Vagina (tissue), 2 donors: ENCODE data around the gene TGFBRAP1. TPM values are rescaled to one million over a fixed set of nuclear protein-coding genes. Genes with fewer than 3 reads are reported as not detected.

Experiments used
- DNase-seq, 2 donors: peaks; one replicate each; pipeline ENCODE4 v3.0.0-alpha.2; 2017; ENCODE audit errors: extremely low spot score in 2 of 2
- H3K27ac ChIP-seq: fragments of 200-600 bp; sonication (generic); one replicate; pipeline ENCODE4 v1.5.1; 2019
- H3K27me3 ChIP-seq: fragments of 200-600 bp; sonication (generic); one replicate; pipeline ENCODE4 v1.5.1; 2019
- H3K36me3 ChIP-seq, 2 donors: fragments of 200-600 bp; sonication (generic); one replicate each; pipeline ENCODE4 v1.5.1; 2017 to 2019
- H3K4me1 ChIP-seq: fragments of 200-600 bp; sonication (generic); one replicate; pipeline ENCODE4 v1.5.1; 2019
- H3K4me3 ChIP-seq, 2 donors: fragments of 200-600 bp; sonication (generic); 1 replicate in 1 of 2; 2 replicates in 1 of 2; pipeline ENCODE4 v1.5.1; 2016 to 2019
- H3K9me3 ChIP-seq: fragments of 200-600 bp; sonication (generic); one replicate; pipeline ENCODE4 v1.5.1; 2019
- POLR2A ChIP-seq, 2 donors: fragments of 450-650 bp; IDR thresholded peaks; one replicate each; pipeline ENCODE4 v1.6.1; 2017; ENCODE audit warnings: antibody characterized with exemption in 2 of 2, mild to moderate bottlenecking in 2 of 2, moderate library complexity in 2 of 2
- POLR2AphosphoS5 ChIP-seq, 2 donors: sonication (generic); formaldehyde crosslinking; IDR thresholded peaks; one replicate each; pipeline ENCODE4 v1.9.0; 2017; ENCODE audit warnings: antibody characterized with exemption in 2 of 2, mild to moderate bottlenecking in 2 of 2, low read depth in 1 of 2; ENCODE audit not compliant: insufficient read depth in 1 of 2
- intact Hi-C: fragments of 100-400 bp; cut with DNase I; formaldehyde crosslinking; loops from one replicate; pipeline ENCODE4 v1.15.1; 2023
- total RNA-seq: library from RNA; depleted of rRNA; stranded (reverse); fragments of >200 nt; gene quantifications from one replicate; pipeline ENCODE4 v1.2.3, GENCODE V29; 2016
- TF ChIP-seq, protein P1 (sequence below), 3 experiments: fragments of 450-650 bp in 2 of 3; fragments of 200-600 bp in 1 of 3; sonication (generic) in 1 of 3; IDR thresholded peaks; one replicate each; pipeline ENCODE4 v1.5.1; 2017 to 2019; ENCODE audit warnings: antibody characterized with exemption in 3 of 3, mild to moderate bottlenecking in 2 of 3, moderate library complexity in 2 of 3

TGFBRAP1 gene
- total RNA-seq, 1 donor from 2014 or later = 20.1 TPM

DNA sequence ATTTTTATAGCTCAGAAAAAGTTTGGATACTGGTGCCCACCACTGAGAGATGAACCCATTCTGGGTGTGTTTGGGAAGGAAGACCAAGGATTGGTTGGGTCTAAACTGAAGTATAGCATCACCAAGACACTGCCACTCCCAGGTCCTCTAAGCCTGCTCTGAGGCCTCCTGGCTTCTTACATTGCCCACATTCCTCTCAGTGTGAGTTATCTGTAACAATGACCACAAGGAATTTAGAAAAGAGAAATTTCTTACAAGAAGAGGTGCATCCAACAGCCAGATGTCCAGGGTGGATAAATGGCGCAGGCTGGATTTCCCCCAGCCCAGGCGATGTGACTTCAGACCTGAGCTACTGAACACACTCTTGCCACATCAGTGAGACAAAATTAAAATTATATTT is 89.6 kb downstream of the TGFBRAP1 start:
- Histone ChIP-seq H3K27ac (no peak overlapping the region), H3K27me3 (no peaks in the 10 kb centered on the region), H3K4me1 (no peaks in the 10 kb centered on the region), H3K4me3 (no peak overlapping the region), H3K36me3 (no peaks in the 10 kb centered on the region), H3K9me3 (no peaks in the 10 kb centered on the region)
- intact Hi-C loops = loop anchor here (5.0 kb wide), 1 partner anchor 123 kb away; no protein-coding TSS in a partner anchor
- TF ChIP-seq POLR2AphosphoS5 (IDR thresholded peaks at IDR 0.05; ENCODE audit: insufficient read depth in 1 of 2, low read depth in 1 of 2) = no peak
- TF ChIP-seq, protein P1, sequence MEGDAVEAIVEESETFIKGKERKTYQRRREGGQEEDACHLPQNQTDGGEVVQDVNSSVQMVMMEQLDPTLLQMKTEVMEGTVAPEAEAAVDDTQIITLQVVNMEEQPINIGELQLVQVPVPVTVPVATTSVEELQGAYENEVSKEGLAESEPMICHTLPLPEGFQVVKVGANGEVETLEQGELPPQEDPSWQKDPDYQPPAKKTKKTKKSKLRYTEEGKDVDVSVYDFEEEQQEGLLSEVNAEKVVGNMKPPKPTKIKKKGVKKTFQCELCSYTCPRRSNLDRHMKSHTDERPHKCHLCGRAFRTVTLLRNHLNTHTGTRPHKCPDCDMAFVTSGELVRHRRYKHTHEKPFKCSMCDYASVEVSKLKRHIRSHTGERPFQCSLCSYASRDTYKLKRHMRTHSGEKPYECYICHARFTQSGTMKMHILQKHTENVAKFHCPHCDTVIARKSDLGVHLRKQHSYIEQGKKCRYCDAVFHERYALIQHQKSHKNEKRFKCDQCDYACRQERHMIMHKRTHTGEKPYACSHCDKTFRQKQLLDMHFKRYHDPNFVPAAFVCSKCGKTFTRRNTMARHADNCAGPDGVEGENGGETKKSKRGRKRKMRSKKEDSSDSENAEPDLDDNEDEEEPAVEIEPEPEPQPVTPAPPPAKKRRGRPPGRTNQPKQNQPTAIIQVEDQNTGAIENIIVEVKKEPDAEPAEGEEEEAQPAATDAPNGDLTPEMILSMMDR (IDR thresholded peaks at IDR 0.05) = no peak
- DNase-seq = no peak

DNA sequence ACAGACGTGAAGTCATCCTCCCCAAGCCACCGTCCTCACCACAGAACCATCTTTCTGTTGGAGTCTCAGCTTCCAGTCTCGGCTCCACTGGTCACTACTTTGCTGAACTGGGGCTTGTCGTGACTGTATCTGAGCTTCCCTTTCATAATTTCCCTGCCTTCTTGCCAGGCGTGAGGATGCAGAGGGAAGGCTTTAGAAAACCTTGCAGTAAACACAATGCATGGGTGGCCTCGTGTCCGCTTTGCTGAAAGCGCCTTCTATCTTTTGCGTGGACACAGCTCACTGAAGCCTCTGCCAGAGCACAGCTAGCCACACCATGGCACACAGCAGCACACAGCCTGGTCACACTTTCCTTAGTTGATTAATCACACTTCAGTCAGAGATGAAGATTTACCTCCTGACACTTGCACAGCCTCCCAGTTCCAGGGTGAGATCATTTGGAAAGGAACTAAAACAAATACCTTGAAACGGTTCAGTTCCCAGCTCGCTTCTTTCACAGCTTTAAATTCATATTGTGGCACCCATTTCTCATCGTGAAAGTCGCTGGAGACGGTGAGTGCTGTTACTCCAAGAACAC is 90.8 kb downstream of the TGFBRAP1 start:
- Histone ChIP-seq H3K27ac (no peak overlapping the region), H3K27me3 (no peaks in the 10 kb centered on the region), H3K4me1 (no peaks in the 10 kb centered on the region), H3K36me3 (no peaks in the 10 kb centered on the region), H3K9me3 (no peaks in the 10 kb centered on the region), H3K4me3 (no peak overlapping the region)
- intact Hi-C loops = loop anchor here (5.0 kb wide), 1 partner anchor 121 kb away; no protein-coding TSS in a partner anchor
- no peak for DNase-seq
- TF ChIP-seq POLR2A (IDR thresholded peaks at IDR 0.05) (no peak), POLR2AphosphoS5 (IDR thresholded peaks at IDR 0.05; ENCODE audit: insufficient read depth in 1 of 2, low read depth in 1 of 2) (no peak)
- TF ChIP-seq, protein P1 (IDR thresholded peaks at IDR 0.05) = no peak

DNA sequence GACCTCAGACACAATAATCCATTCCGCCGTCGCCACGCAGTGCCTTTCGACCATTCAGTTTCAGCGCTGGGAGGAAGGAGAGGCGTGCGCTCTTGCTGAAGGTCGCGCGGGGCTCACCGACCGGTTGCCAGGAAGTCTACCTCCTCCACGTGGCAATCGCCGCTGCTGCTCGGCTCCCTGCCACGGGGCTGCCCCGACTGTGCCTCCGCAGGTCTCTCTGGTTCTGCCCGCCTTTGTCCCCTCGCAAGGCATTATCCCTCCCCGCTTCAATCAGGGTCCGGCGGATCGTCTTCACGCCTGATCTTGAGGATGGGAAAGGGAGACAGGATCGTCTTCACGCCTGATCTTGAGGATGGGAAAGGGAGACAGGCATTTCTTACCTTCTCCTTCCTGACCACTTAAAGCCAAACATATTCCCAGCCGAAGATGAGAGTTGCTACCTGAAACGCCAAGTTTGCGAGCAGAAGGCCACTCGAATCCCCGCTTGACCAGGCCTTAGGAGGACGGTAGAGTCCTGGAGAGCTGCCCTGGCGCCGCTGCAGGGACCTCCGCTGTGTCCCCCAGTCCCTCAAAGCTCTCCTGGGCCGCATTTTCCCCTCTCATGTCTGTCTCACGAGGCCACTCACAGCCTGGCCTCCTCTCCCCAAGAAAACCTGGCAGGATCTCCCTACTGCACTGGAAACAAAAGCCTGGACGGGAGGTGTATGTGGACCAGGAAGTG is 92.3 kb downstream of the TGFBRAP1 start:
- no peaks in the 10 kb centered on the region for H3K36me3 ChIP-seq
- no peak overlapping the region for H3K27ac ChIP-seq
- no peaks in the 10 kb centered on the region for H3K4me1 ChIP-seq
- H3K9me3 ChIP-seq = no peaks in the 10 kb centered on the region
- TF ChIP-seq POLR2AphosphoS5 (IDR thresholded peaks at IDR 0.05; ENCODE audit: insufficient read depth in 1 of 2, low read depth in 1 of 2) (no peak), POLR2A (IDR thresholded peaks at IDR 0.05) (no peak)
- TF ChIP-seq, protein P1 (IDR thresholded peaks at IDR 0.05) = no peak
- no peak overlapping the region for H3K4me3 ChIP-seq
- DNase-seq = no peak
- intact Hi-C loops = loop anchor here (5.0 kb wide), 1 partner anchor 120 kb away; no protein-coding TSS in a partner anchor
- H3K27me3 ChIP-seq = no peaks in the 10 kb centered on the region

DNA sequence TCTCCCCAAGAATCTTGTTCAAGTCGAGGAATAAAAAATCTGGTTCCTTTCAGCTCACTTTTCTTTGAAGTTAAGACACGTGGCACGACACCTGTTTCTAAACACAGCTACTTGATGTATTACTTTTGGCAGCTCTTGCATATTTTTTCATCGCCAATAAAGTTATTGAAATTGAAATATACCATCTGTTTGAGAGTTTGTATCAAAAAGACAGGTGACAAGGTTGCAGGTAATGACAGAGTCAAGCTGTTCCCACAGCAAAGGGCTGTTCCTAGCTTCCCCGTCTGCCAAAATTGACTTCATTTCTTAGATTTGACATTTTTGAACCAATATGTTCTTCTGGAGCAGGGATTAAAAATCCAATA is 93.5 kb downstream of the TGFBRAP1 start:
- intact Hi-C loops = loop anchor here (5.0 kb wide), 1 partner anchor 119 kb away; no protein-coding TSS in a partner anchor
- Histone ChIP-seq H3K27ac (no peak overlapping the region), H3K4me3 (no peak overlapping the region), H3K27me3 (no peaks in the 10 kb centered on the region), H3K4me1 (no peaks in the 10 kb centered on the region), H3K9me3 (no peaks in the 10 kb centered on the region), H3K36me3 (no peaks in the 10 kb centered on the region)
- DNase-seq = no peak
- TF ChIP-seq POLR2A (IDR thresholded peaks at IDR 0.05) (no peak), POLR2AphosphoS5 (IDR thresholded peaks at IDR 0.05; ENCODE audit: insufficient read depth in 1 of 2, low read depth in 1 of 2) (no peak)
- TF ChIP-seq, protein P1 (IDR thresholded peaks at IDR 0.05) = no peak
